K562 (cell line): ENCODE data around the gene GALK2. TPM values are rescaled to one million over a fixed set of nuclear protein-coding genes. Genes with fewer than 3 reads are reported as not detected.

Experiments used
- ATAC-seq: fragments of 200-7000 bp; cut with Tn5 transposase; 3 replicates; pipeline ENCODE4 v1.9.1; 2020; ENCODE audit warnings: moderate library complexity
- BruUV-seq: library from RNA; stranded (reverse); fragments of 400-500 nt; replicated peaks from 2 replicates; lab custom pipeline; 2021; lab: Mats Ljungman, UMichigan
- CTCF ChIA-PET: fragments of 300-600 bp; formaldehyde crosslinking; extraction: SDS; loops from one replicate; lab custom pipeline; 2021; ENCODE audit warnings: low intra/inter-chr PET ratio; lab: Yijun Ruan, JAX
- POLR2A ChIA-PET: fragments of 300-600, 350-650 bp; sonication (Branson Sonifier 250); formaldehyde crosslinking; extraction: SDS; loops from one replicate; lab custom pipeline; 2021; ENCODE audit warnings: antibody characterized with exemption, inconsistent platforms; lab: Yijun Ruan, JAX
- DNase-seq, 4 experiments: peaks; one replicate each; pipeline versions ENCODE4 v3.0.0 to v3.0.0-alpha.2; 2011 to 2018; ENCODE audit warnings: low spot score in 3 of 4, mixed read lengths in 3 of 4; ENCODE audit errors: extremely low read depth in 1 of 4
- FAIRE-seq: peaks from 2 replicates; lab custom pipeline; 2011; peaks lifted over from hg19 to GRCh38; lab: Jason Lieb, UNC
- H2AFZ ChIP-seq: 2 replicates; pipeline ENCODE4 v1.6.0; 2011; ENCODE audit warnings: low read depth, low read length, control low read depth, inconsistent platforms
- H3K27ac ChIP-seq: fragments of 200-600 bp; 3 replicates; pipeline ENCODE4 v1.8.0; 2011; ENCODE audit warnings: low read depth, mild to moderate bottlenecking, control low read depth, inconsistent platforms, low read length, moderate library complexity, mixed read lengths; ENCODE audit errors: extremely low read depth
- H3K27me3 ChIP-seq, 2 experiments: fragments of 300-600 bp in 1 of 2; 2 replicates in 1 of 2; 3 replicates in 1 of 2; pipeline versions ENCODE4 v1.6.0 to v1.8.0; 2011; ENCODE audit warnings: inconsistent platforms in 2 of 2, low read length in 2 of 2, mild to moderate bottlenecking in 1 of 2, mixed read lengths in 1 of 2, moderate library complexity in 1 of 2; ENCODE audit not compliant: control insufficient read depth in 2 of 2, insufficient read depth in 2 of 2
- H3K36me3 ChIP-seq: fragments of 300-600 bp; 3 replicates; pipeline ENCODE4 v1.8.0; 2011; ENCODE audit warnings: mild to moderate bottlenecking, low read length, inconsistent platforms; ENCODE audit not compliant: control insufficient read depth, insufficient read depth
- H3K4me1 ChIP-seq, 2 experiments: fragments of 200-600 bp in 1 of 2; replicated peaks in 1 of 2; 2 replicates in 1 of 2; 3 replicates in 1 of 2; pipeline versions ENCODE4 v1.5.1 to v1.8.0; 2011; ENCODE audit warnings: inconsistent platforms in 2 of 2, low read length in 2 of 2, mild to moderate bottlenecking in 1 of 2, mixed read lengths in 1 of 2, moderate library complexity in 1 of 2; ENCODE audit not compliant: control insufficient read depth in 2 of 2, insufficient read depth in 2 of 2
- H3K4me2 ChIP-seq: 2 replicates; pipeline ENCODE4 v1.6.1; 2011; ENCODE audit warnings: low read length, control low read depth, inconsistent platforms, mixed read lengths; ENCODE audit not compliant: insufficient read depth
- H3K4me3 ChIP-seq: fragments of 200-600 bp; sonication (generic), shearing (Covaris generic); 2 replicates; pipeline ENCODE4 v1.5.1; 2016; ENCODE audit warnings: control low read depth, inconsistent platforms
- H3K79me2 ChIP-seq: fragments of 200-600 bp; 3 replicates; pipeline ENCODE4 v1.8.0; 2011; ENCODE audit warnings: low read length, inconsistent platforms; ENCODE audit not compliant: control insufficient read depth, insufficient read depth
- H3K9ac ChIP-seq, 2 experiments: 2 replicates each; pipeline versions ENCODE4 v1.6.0 to v1.6.1; 2011; ENCODE audit warnings: low read depth in 2 of 2, low read length in 2 of 2, control low read depth in 1 of 2, inconsistent platforms in 1 of 2, mild to moderate bottlenecking in 1 of 2, mixed read lengths in 1 of 2; ENCODE audit not compliant: insufficient read depth in 1 of 2
- H3K9me1 ChIP-seq: one replicate; pipeline ENCODE4 v1.6.0; 2011; ENCODE audit warnings: inconsistent platforms, mild to moderate bottlenecking, low read length, moderate library complexity; ENCODE audit not compliant: control insufficient read depth, insufficient read depth
- H3K9me3 ChIP-seq: replicated peaks from 2 replicates; pipeline ENCODE4 v1.5.1; 2011; ENCODE audit warnings: low read depth, low read length, inconsistent platforms; ENCODE audit not compliant: control insufficient read depth, insufficient read depth
- H4K20me1 ChIP-seq: replicated peaks from 2 replicates; pipeline ENCODE4 v1.6.1; 2011; ENCODE audit warnings: low read length, inconsistent platforms, mixed read lengths; ENCODE audit not compliant: control insufficient read depth, insufficient read depth
- E4F1 ChIP-seq: fragments of 250-450 bp; sonication (Bioruptor Pico); IDR thresholded peaks from 2 replicates; pipeline ENCODE4 v1.5.0; 2021; ENCODE audit warnings: mild to moderate bottlenecking, borderline replicate concordance
- LCOR ChIP-seq: sonication (generic); formaldehyde crosslinking; IDR thresholded peaks from 2 replicates; pipeline ENCODE4 v1.8.0; 2022; ENCODE audit warnings: mild to moderate bottlenecking, missing genetic modification reagents
- MEF2A ChIP-seq: IDR thresholded peaks from 2 replicates; pipeline ENCODE4 v1.6.1; 2011; ENCODE audit warnings: low read depth, mild to moderate bottlenecking, low read length, moderate library complexity; ENCODE audit not compliant: control insufficient read depth
- SMAD4 ChIP-seq: fragments of 250-450 bp; sonication (Bioruptor Pico); conservative IDR thresholded peaks from 2 replicates; pipeline ENCODE4 v1.8.0; 2021; ENCODE audit warnings: inconsistent platforms, mild to moderate bottlenecking, moderate library complexity
- ZC3H4 ChIP-seq: sonication (generic); formaldehyde crosslinking; IDR thresholded peaks from 2 replicates; pipeline ENCODE4 v1.9.0; 2021; ENCODE audit warnings: missing genetic modification reagents, borderline replicate concordance
- WGBS: fragments of 100-300 bp; shearing (Covaris generic); methylation state at CpG from one replicate; pipeline ENCODE4 v1.1.6; 2016; ENCODE audit warnings: low coverage, mixed read lengths; ENCODE audit not compliant: insufficient coverage; ENCODE audit errors: missing lambda C conversion rate; 5-methylcytosine and 5-hydroxymethylcytosine counted together
- in situ Hi-C: fragments of 300-500 bp; cut with MboI; formaldehyde crosslinking; loops from 4 replicates; pipeline ENCODE4 v1.15.0; 2018; ENCODE audit warnings: inconsistent platforms, mixed read lengths
- intact Hi-C: fragments of 100-400 bp; cut with micrococcal nuclease; formaldehyde crosslinking; loops from 2 replicates; pipeline ENCODE4 v1.14.2; 2022
- polyA plus RNA-seq, 8 experiments: library from polyadenylated mRNA; depleted of rRNA in 4 of 8; stranded (reverse) in 5 of 8; unstranded in 3 of 8; fragments of >200 nt; fragmentation: Nextera tagmentation in 2 of 8; fragmentation: Illumina TruSeq in 1 of 8; extraction: Ambion mirVana in 2 of 8; extraction: Trizol in 1 of 8; gene quantifications; 2 replicates each; pipeline versions ENCODE4 v1.2.1 to v1.2.3, GENCODE V29; 2011 to 2014; ENCODE audit warnings: inconsistent platforms in 1 of 8, missing spikeins in 1 of 8
- total RNA-seq, 7 experiments: library from RNA; depleted of rRNA in 6 of 7; stranded (reverse); fragments of >200 nt in 6 of 7; fragmentation: Illumina TruSeq in 2 of 7; extraction: Trizol in 2 of 7; gene quantifications; 2 replicates each; pipeline versions ENCODE4 v1.2.1 to v1.2.3, GENCODE V29; 2011 to 2021; ENCODE audit warnings: low replicate concordance in 1 of 7

GALK2 gene
- total and polyA plus RNA-seq, 9 of the 15 experiments (the other 6 are each of a cell fraction or from before 2014, with no cell fraction given): 32.8 to 82.0 (median 54.4) TPM

GRCh38 chr15:49265911-49266310 is 95.9 kb downstream of the GALK2 start:
- intact Hi-C loops (no loop called here), in situ Hi-C loops (no loop called here)
- no peaks in the 10 kb centered on the region for H3K79me2 ChIP-seq
- TF ChIP-seq E4F1: no peak
- no peak for TF ChIP-seq SMAD4
- TF ChIP-seq LCOR: no peak
- TF ChIP-seq ZC3H4 (CRISPR knock-in tag): no peak
- TF ChIP-seq MEF2A: no peak
- BruUV-seq: no TSS peak
- H3K27ac ChIP-seq: no peak overlapping the region
- no peaks in the 10 kb centered on the region for H3K9me1 ChIP-seq
- H3K4me1 ChIP-seq: no peaks in the 10 kb centered on the region
- H3K36me3 ChIP-seq: peaks cover 9% of the 10 kb centered on the region; the same call in 2 of the 3 replicates
- WGBS: 89% methylated on average over 3 of the region's 3 CpGs
- FAIRE-seq: no peak
- H3K4me2 ChIP-seq: no peak overlapping the region
- no peak overlapping the region for H3K4me3 ChIP-seq
- no peak for ATAC-seq
- H4K20me1 ChIP-seq: no peaks in the 10 kb centered on the region
- H3K27me3 ChIP-seq: no peaks in the 10 kb centered on the region
- CTCF ChIA-PET: no interaction called here
- no peaks in the 10 kb centered on the region for H3K9me3 ChIP-seq
- POLR2A ChIA-PET: interaction anchor here (0.7 kb wide), 1 partner anchor 455 kb away, joined by 3 read pairs; the partner anchor contains the start of gene CEP152
- no peak overlapping the region for H3K9ac ChIP-seq
- DNase-seq: no peak
- H2AFZ ChIP-seq: no peak overlapping the region
